GM12891 (cell line): ENCODE results near the gene ACER2.

Experiments
- PAX5 ChIP-seq: IDR thresholded peaks from 2 replicates; pipeline ENCODE4 v1.6.1; 2011; ENCODE audit warnings: low read length, moderate library complexity, mild to moderate bottlenecking; ENCODE audit not compliant: insufficient read depth, severe bottlenecking
- POLR2A ChIP-seq: IDR thresholded peaks from 2 replicates; pipeline ENCODE4 v1.6.1; 2011; ENCODE audit warnings: low read depth, low read length, control low read depth

- TF ChIP-seq PAX5: no peak
- no peak for TF ChIP-seq POLR2A
Observed at GRCh38 chr9:19379697-19380046, 29.1 kb upstream of the ACER2 start.
